Right lobe of liver (tissue), 6 donors: ENCODE data around the gene ZNF579. TPM values are rescaled to one million over a fixed set of nuclear protein-coding genes. Genes with fewer than 3 reads are reported as not detected.

ENCODE experiments used
- ATAC-seq, 4 donors: fragments of 200-7000 bp; cut with Tn5 transposase; one replicate each; pipeline ENCODE4 v1.9.1; 2020; ENCODE audit warnings: mild to moderate bottlenecking in 4 of 4, moderate library complexity in 4 of 4
- DNase-seq, 3 donors: peaks; one replicate each; pipeline ENCODE4 v3.0.0-alpha.2; 2020
- H3K27ac ChIP-seq, 3 donors: fragments of 200-600 bp; one replicate each; pipeline ENCODE4 v1.8.0; 2022
- H3K27me3 ChIP-seq, 2 donors: fragments of 200-600 bp; one replicate each; pipeline ENCODE4 v1.8.0; 2022
- H3K36me3 ChIP-seq, 4 donors: fragments of 200-600 bp; sonication (generic) in 1 of 4; one replicate each; pipeline versions ENCODE4 v1.5.1 to v1.8.0; 2017 to 2022; ENCODE audit warnings: control low read depth in 1 of 4
- H3K4me1 ChIP-seq, 4 donors: fragments of 200-600 bp; sonication (generic) in 1 of 4; one replicate each; pipeline versions ENCODE4 v1.5.1 to v1.8.0; 2017 to 2022; ENCODE audit warnings: control low read depth in 1 of 4
- H3K4me3 ChIP-seq, 3 donors: fragments of 200-600 bp; one replicate each; pipeline ENCODE4 v1.8.0; 2022
- H3K9me3 ChIP-seq, 4 donors: fragments of 200-600 bp; sonication (generic) in 1 of 4; one replicate each; pipeline versions ENCODE4 v1.5.1 to v1.8.0; 2017 to 2022; ENCODE audit warnings: control low read depth in 1 of 4
- POLR2A ChIP-seq: fragments of 450-650 bp; IDR thresholded peaks from one replicate; pipeline ENCODE4 v1.6.1; 2017; ENCODE audit warnings: antibody characterized with exemption, mild to moderate bottlenecking
- WGBS: methylation state at CpG from one replicate; pipeline ENCODE4 v1.1.6; 2018; ENCODE audit warnings: low coverage, low lambda C conversion rate; ENCODE audit not compliant: insufficient coverage; ENCODE audit errors: missing lambda C conversion rate; 5-methylcytosine and 5-hydroxymethylcytosine counted together
- intact Hi-C, 2 donors: fragments of 100-400 bp; cut with DNase I; formaldehyde crosslinking; loops; one replicate each; pipeline versions ENCODE4 v1.11.2 to v1.14.1; 2022
- total RNA-seq, 6 experiments: library from RNA; depleted of rRNA in 2 of 6; stranded (reverse); fragments of >200 nt in 2 of 6; fragmentation: NEBNext Ultra II Directional in 3 of 6; extraction: Animal tissue kit (Norgen Biotek cat#: 25700) in 3 of 6; gene quantifications; one replicate each; pipeline versions ENCODE4 v1.1.0 to v1.2.4, GENCODE V29; 2016 to 2023
- TF ChIP-seq, protein P1 (sequence below), 4 donors: fragments of 200-600 bp in 3 of 4; fragments of 450-650 bp in 1 of 4; IDR thresholded peaks; one replicate each; pipeline versions ENCODE4 v1.5.1 to v1.8.0; 2016 to 2022; ENCODE audit warnings: antibody characterized with exemption in 4 of 4, mild to moderate bottlenecking in 2 of 4
- donor health status: DM: no; HTN: yes; CAD: no.
- donor health status: DM: no; HTN: no; CAD: no.
- donor health status: DM: no; HTN: no; CAD: no.
- donor health status: DM: no; HTN: yes; CAD: no.
- donor health status: DM: no; HTN: yes; CAD: no.

ZNF579 gene
- total RNA-seq, 6 experiments from 2014 or later = 1.9 to 4.6 (median 3.6) TPM

DNA sequence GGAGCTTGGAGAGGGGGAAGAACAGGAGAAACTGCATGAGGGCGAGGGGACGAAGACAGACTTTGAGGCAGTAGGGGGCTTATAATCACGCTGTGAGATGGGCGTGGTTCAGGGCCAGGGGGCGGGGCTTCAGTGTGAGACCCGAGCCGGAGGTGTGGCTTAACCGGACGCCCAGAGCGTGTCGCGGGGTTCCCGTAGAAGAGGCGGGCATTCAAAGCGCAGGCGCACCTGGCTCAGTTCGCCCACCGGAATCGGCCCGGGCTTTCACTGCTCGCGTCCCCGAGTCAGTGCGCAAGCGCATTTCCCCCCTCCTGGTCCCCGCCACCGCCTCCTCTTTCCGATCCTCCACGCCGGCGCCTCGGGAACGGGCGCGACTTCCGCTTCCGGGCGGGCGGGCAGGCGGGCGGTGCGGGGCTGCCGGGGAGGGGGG lies 24.6 kb upstream of the ZNF579 start:
- peak; percentile 97 to 98 (median 97) for DNase-seq
- 0% methylated on average over 2 of the region's 43 CpGs for WGBS
- no peaks in the 10 kb centered on the region for H3K9me3 ChIP-seq
- intact Hi-C loops = loop anchor here in 1 of 2 donors (5.0 kb wide), 1 partner anchor 88 kb away; no protein-coding TSS in a partner anchor
- no peaks in the 10 kb centered on the region for H3K36me3 ChIP-seq
- H3K27ac ChIP-seq = peak overlapping the region; percentile 76 to 83 (median 79)
- H3K4me1 ChIP-seq = peaks cover 0 to 13% (median 5%) of the 10 kb centered on the region in 4 donors
- peak overlapping the region; percentile 50 to 81 (median 77) for H3K4me3 ChIP-seq
- H3K27me3 ChIP-seq = no peaks in the 10 kb centered on the region
- ATAC-seq = peak; percentile 81 to 87 (median 84)
- no peak for TF ChIP-seq POLR2A
- TF ChIP-seq, protein P1, sequence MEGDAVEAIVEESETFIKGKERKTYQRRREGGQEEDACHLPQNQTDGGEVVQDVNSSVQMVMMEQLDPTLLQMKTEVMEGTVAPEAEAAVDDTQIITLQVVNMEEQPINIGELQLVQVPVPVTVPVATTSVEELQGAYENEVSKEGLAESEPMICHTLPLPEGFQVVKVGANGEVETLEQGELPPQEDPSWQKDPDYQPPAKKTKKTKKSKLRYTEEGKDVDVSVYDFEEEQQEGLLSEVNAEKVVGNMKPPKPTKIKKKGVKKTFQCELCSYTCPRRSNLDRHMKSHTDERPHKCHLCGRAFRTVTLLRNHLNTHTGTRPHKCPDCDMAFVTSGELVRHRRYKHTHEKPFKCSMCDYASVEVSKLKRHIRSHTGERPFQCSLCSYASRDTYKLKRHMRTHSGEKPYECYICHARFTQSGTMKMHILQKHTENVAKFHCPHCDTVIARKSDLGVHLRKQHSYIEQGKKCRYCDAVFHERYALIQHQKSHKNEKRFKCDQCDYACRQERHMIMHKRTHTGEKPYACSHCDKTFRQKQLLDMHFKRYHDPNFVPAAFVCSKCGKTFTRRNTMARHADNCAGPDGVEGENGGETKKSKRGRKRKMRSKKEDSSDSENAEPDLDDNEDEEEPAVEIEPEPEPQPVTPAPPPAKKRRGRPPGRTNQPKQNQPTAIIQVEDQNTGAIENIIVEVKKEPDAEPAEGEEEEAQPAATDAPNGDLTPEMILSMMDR (IDR thresholded peaks at IDR 0.05) = no peak

DNA sequence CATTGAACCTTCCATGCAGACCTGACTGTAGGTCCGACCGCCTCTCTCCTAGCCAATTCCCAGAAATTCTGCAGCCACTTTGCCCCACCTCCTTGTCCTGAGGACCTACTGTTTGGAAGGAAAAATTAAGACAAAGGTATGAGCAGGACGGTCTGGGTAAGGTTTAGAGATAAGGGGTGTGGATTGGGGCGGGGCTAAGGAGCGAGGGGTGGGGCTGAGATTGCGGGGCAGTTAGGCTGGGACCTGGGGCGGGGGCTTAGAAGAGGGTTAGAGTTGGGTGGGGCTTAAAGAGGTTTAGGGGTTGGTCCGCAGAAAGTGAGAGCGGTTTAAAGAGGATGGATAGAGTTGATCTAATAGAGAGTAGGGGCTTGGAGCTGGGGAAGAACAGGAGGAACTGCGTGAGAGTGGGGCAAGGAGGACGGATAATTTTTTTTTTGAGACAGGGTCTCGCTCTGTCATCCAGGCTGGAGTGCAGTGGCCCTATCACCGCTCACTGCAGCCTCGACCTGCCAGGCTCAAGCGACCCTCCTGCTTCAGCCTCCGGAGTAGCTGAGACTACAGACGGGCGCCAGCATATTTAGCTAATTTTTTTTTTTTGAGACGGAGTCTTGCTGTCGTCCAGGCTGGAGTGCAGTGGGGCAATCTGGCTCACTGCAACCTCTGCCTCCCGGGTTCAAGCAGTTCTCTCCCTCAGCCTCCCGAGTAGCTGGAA lies 23.1 kb upstream of the ZNF579 start:
- WGBS = 68% methylated on average over 15 of the region's 22 CpGs
- Histone ChIP-seq H3K4me3 (no peak overlapping the region), H3K27ac (peak overlapping the region in 1 of 3 donors; percentile 83), H3K27me3 (no peaks in the 10 kb centered on the region), H3K4me1 (peaks cover 0 to 13% (median 5%) of the 10 kb centered on the region in 4 donors), H3K9me3 (no peaks in the 10 kb centered on the region), H3K36me3 (no peaks in the 10 kb centered on the region)
- intact Hi-C loops = no loop called here
- ATAC-seq = no peak
- DNase-seq = no peak
- TF ChIP-seq POLR2A = no peak
- TF ChIP-seq, protein P1 (IDR thresholded peaks at IDR 0.05) = no peak

DNA sequence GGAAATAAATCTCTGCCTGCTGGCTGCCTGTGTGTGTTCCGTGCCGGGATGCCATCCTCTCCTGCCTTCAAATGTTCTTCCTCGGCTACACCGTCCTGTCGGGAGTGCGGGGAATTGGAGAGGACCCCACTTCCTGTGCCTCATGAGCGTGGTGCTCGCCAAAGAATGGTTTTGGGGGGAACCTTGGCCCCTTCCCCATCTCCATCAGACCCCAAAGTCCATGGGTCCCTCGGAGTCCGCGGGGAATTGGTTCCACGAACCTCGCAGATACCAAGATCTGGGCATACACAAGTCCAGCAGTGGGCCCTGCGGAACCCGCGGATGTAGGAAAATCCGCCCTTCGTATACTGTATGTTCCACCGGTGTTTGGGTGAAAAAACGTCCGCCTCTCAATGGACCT lies 22.5 kb upstream of the ZNF579 start:
- peaks cover 0 to 13% (median 5%) of the 10 kb centered on the region in 4 donors for H3K4me1 ChIP-seq
- TF ChIP-seq POLR2A = no peak
- TF ChIP-seq, protein P1 (IDR thresholded peaks at IDR 0.05) = no peak
- H3K27ac ChIP-seq = no peak overlapping the region

DNA sequence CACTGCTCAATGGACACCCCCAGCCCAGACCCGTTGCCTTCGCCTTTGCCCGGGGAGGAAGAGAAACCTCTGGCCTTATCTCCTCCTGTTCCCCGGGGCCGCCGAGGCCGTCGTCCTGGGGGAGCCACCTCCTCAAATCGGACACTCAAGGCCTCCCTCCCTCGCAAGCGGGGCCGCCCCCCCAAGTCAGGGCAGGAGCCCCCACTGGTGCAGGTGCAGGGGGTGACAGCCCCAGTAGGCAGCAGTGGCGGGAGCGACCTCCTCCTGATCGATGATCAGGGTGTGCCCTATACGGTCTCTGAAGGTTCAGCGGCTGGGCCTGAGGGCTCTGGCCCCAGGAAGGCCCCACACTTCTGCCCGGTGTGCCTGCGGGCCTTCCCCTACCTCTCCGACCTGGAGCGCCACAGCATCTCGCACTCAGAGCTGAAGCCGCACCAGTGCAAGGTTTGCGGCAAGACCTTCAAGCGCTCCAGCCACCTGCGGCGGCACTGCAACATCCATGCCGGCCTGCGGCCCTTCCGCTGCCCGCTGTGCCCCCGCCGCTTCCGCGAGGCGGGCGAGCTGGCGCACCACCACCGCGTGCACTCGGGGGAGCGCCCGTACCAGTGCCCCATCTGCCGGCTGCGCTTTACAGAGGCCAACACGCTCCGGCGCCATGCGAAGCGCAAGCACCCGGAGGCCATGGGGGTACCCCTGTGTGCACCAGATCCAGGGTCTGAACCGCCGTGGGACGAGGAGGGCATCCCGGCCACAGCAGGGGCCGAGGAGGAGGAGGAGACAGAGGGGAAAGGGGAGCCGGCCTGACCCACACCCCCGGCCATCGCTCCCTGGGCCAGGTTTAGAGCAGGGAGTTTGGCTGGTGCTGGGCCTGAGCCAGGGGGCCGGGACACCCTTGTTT lies 21.7 kb upstream of the ZNF579 start:
- Histone ChIP-seq H3K4me1 (peaks cover 0 to 13% (median 5%) of the 10 kb centered on the region in 4 donors), H3K27ac (no peak overlapping the region), H3K4me3 (no peak overlapping the region), H3K36me3 (peaks cover 0 to 2% (median 0%) of the 10 kb centered on the region in 4 donors), H3K27me3 (no peaks in the 10 kb centered on the region), H3K9me3 (no peaks in the 10 kb centered on the region)
- peak in 1 of 3 donors; percentile 49 for DNase-seq
- intact Hi-C loops = no loop called here
- TF ChIP-seq, protein P1 (IDR thresholded peaks at IDR 0.05) = no peak
- TF ChIP-seq POLR2A = no peak
- ATAC-seq = no peak
- WGBS = 90% methylated on average over 24 of the region's 60 CpGs

More for the DNA sequence above, 22.5 kb upstream of the ZNF579 start:
- Histone ChIP-seq H3K4me3 (no peak overlapping the region), H3K9me3 (no peaks in the 10 kb centered on the region), H3K36me3 (no peaks in the 10 kb centered on the region), H3K27me3 (no peaks in the 10 kb centered on the region)
- DNase-seq (no peak), ATAC-seq (no peak)
- intact Hi-C loops = no loop called here
- WGBS = 83% methylated on average over 13 of the region's 21 CpGs
